Measurements from ENCODE around the gene FXYD5. TPM values are rescaled to one million over a fixed set of nuclear protein-coding genes. Genes with fewer than 3 reads are reported as not detected.
A peak's percentile ranks its signal among the peaks of the same experiment; 100 is the strongest.

The FXYD5 gene
- total RNA-seq, 1 experiment from 2014 or later, result 123 TPM

DNA sequence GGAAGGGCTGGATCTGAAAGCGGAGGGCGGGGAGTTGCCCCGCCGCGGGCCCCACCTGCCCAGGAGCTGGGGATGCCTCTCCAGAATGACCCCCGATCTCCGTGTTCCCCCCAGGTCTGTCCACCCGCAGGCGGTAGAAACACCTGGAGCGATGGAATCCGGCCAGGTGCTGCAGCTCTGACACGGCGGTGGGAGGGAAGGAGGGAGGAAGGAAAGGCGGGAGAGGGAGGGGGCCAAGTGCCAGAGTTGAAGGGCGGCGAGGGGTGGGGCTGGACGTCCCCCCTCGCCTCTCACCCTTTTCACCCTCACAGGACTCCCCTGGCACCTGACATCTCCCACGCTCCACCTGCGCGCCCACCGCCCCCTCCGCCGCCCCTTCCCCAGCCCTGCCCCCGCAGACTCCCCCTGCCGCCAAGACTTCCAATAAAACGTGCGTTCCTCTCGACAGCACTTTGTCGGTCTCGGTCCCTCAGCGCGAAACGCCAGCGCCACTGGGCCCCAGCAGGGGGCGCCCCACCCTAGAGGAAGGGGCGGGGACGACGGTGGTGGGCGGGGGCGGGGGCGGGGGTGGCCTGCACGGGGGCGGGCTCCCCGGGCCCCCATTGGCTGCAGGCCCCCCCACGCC is 11.8 kb upstream of the FXYD5 start:
- ChIA-PET CTCF (interaction anchor here (0.6 to 2.7 kb wide), 14 partner anchors 9 to 788 kb away, joined by 3 to 46 read pairs (median 6); partner anchors contain the start of gene FXYD5), RAD21 (ENCODE audit: low non-redundant PET in 1 of 2, low total read pairs in 2 of 2, uncharacterized antibody in 2 of 2, unreplicated experiment in 2 of 2) (interaction anchor here (1.0 to 2.3 kb wide), 3 partner anchors 21 to 76 kb away, joined by 6 to 25 read pairs (median 24); no protein-coding TSS in a partner anchor), POLR2A (interaction anchor here (1.3 kb wide), 1 partner anchor 36 kb away, joined by 3 read pairs; no protein-coding TSS in a partner anchor)
- DNase-seq (ENCODE audit: low read depth, low spot score) (no peak), ATAC-seq (peak; percentile 39)
- Histone ChIP-seq H3K9me3 (ENCODE audit: control insufficient read depth in 1 of 2, insufficient read depth in 1 of 2, low read depth in 1 of 2, low read length in 2 of 2) (no peaks in the 10 kb centered on the region), H3K27me3 (ENCODE audit: insufficient read depth, low read length) (no peaks in the 10 kb centered on the region), H3K27ac (ENCODE audit: low read depth, low read length) (peak overlapping the region; percentile 3; the same call in 1 of the 2 replicates), H3K79me2 (ENCODE audit: insufficient read depth, low read length) (no peaks in the 10 kb centered on the region), H3K4me3 (replicated peaks in 1 of 2; ENCODE audit: low read depth in 1 of 2, low read length in 2 of 2) (peak overlapping the region; percentile 49 to 66), H3K4me2 (ENCODE audit: low read length) (peak overlapping the region; percentile 95), H3K9me2 (ENCODE audit: insufficient read depth) (no peaks in the 10 kb centered on the region), H2AFZ (ENCODE audit: low read depth, low read length, poor library complexity, severe bottlenecking) (no peak overlapping the region), H4K20me1 (ENCODE audit: insufficient read depth) (no peaks in the 10 kb centered on the region), H3K9ac (ENCODE audit: low read length) (peak overlapping the region; percentile 46), H3K36me3 (ENCODE audit: control insufficient read depth in 1 of 2, insufficient read depth in 2 of 2, low read length in 2 of 2) (no peaks in the 10 kb centered on the region), H3K4me1 (ENCODE audit: control insufficient read depth in 1 of 2, insufficient read depth in 2 of 2, low read length in 2 of 2) (peaks cover 22 to 35% of the 10 kb centered on the region in 2 experiments)
- no TSS peak for BruUV-seq (replicated peaks)
- TF ChIP-seq RAD21 (IDR thresholded peaks at IDR 0.05; ENCODE audit: low read depth) (peak; percentile 56), CTCF (IDR thresholded peaks at IDR 0.05 in 2 of 3, conservative IDR thresholded peaks at IDR 0.05 in 1 of 3; ENCODE audit: borderline replicate concordance in 1 of 3, insufficient read depth in 1 of 3, low read depth in 2 of 3, low read length in 2 of 3) (peak; percentile 26 to 60 (median 32); a peak in 3 of 6 replicates), MAX (IDR thresholded peaks at IDR 0.05) (no peak)
- intact Hi-C loops (cut with micrococcal nuclease), result no loop called here

GRCh38 chr19:35143231-35143715 is 11.3 kb upstream of the FXYD5 start, which contains the start of gene FXYD7:
FXYD7 (plus strand) TSS chr19:35143255; CDS start chr19:35143334, 79 bp downstream.
- RAD21 ChIA-PET (ENCODE audit: low non-redundant PET in 1 of 2, low total read pairs in 2 of 2, uncharacterized antibody in 2 of 2, unreplicated experiment in 2 of 2), result no interaction called here
- Histone ChIP-seq H3K9me3 (ENCODE audit: control insufficient read depth in 1 of 2, insufficient read depth in 1 of 2, low read depth in 1 of 2, low read length in 2 of 2) (no peaks in the 10 kb centered on the region), H3K36me3 (ENCODE audit: control insufficient read depth in 1 of 2, insufficient read depth in 2 of 2, low read length in 2 of 2) (no peaks in the 10 kb centered on the region), H3K4me3 (replicated peaks in 1 of 2; ENCODE audit: low read depth in 1 of 2, low read length in 2 of 2) (peak within 1 kb of the TSS; percentile 49 to 66), H3K27me3 (ENCODE audit: insufficient read depth, low read length) (no peaks in the 10 kb centered on the region), H3K4me1 (ENCODE audit: control insufficient read depth in 1 of 2, insufficient read depth in 2 of 2, low read length in 2 of 2) (peaks cover 22 to 35% of the 10 kb centered on the region in 2 experiments), H3K4me2 (ENCODE audit: low read length) (peak within 1 kb of the TSS; percentile 95), H3K9me2 (ENCODE audit: insufficient read depth) (no peaks in the 10 kb centered on the region), H3K79me2 (ENCODE audit: insufficient read depth, low read length) (no peaks in the 10 kb centered on the region), H4K20me1 (ENCODE audit: insufficient read depth) (no peaks in the 10 kb centered on the region), H3K27ac (ENCODE audit: low read depth, low read length) (peak within 1 kb of the TSS; percentile 3; the same call in 1 of the 2 replicates), H2AFZ (ENCODE audit: low read depth, low read length, poor library complexity, severe bottlenecking) (no peak within 1 kb of the TSS), H3K9ac (ENCODE audit: low read length) (peak within 1 kb of the TSS; percentile 46)
- DNase-seq (ENCODE audit: low read depth, low spot score), result no peak
- intact Hi-C loops (cut with micrococcal nuclease), result no loop called here
- no TSS peak for BruUV-seq (replicated peaks)
- no peak for ATAC-seq
- POLR2A ChIA-PET, result interaction anchor here (1.3 kb wide), 1 partner anchor 36 kb away, joined by 3 read pairs; no protein-coding TSS in a partner anchor
- TF ChIP-seq JUND (IDR thresholded peaks at IDR 0.05) (no peak), ZNF274 (IDR thresholded peaks at IDR 0.05; ENCODE audit: low read depth, low read length) (no peak), SRF (IDR thresholded peaks at IDR 0.05; ENCODE audit: low read depth) (no peak), FOSL1 (IDR thresholded peaks at IDR 0.05; ENCODE audit: low read depth) (no peak), CTCF (IDR thresholded peaks at IDR 0.05 in 2 of 3, conservative IDR thresholded peaks at IDR 0.05 in 1 of 3; ENCODE audit: borderline replicate concordance in 1 of 3, insufficient read depth in 1 of 3, low read depth in 2 of 3, low read length in 2 of 3) (no peak), SP1 (IDR thresholded peaks at IDR 0.05; ENCODE audit: low read depth) (no peak), POLR2AphosphoS5 (IDR thresholded peaks at IDR 0.05; ENCODE audit: low read depth, low read length) (no peak), CEBPB (IDR thresholded peaks at IDR 0.05; ENCODE audit: low read depth) (no peak)
- CTCF ChIA-PET, result interaction anchor here (0.6 to 2.7 kb wide), 3 partner anchors 9 to 788 kb away, joined by 3 to 10 read pairs (median 7); no protein-coding TSS in a partner anchor
